Measurements from ENCODE around the gene DOK1. TPM values are rescaled to one million over a fixed set of nuclear protein-coding genes. Genes with fewer than 3 reads are reported as not detected.

Gene DOK1
- total RNA-seq, 3 donors from 2014 or later = 16.5 to 18.9 (median 18.5) TPM

DNA sequence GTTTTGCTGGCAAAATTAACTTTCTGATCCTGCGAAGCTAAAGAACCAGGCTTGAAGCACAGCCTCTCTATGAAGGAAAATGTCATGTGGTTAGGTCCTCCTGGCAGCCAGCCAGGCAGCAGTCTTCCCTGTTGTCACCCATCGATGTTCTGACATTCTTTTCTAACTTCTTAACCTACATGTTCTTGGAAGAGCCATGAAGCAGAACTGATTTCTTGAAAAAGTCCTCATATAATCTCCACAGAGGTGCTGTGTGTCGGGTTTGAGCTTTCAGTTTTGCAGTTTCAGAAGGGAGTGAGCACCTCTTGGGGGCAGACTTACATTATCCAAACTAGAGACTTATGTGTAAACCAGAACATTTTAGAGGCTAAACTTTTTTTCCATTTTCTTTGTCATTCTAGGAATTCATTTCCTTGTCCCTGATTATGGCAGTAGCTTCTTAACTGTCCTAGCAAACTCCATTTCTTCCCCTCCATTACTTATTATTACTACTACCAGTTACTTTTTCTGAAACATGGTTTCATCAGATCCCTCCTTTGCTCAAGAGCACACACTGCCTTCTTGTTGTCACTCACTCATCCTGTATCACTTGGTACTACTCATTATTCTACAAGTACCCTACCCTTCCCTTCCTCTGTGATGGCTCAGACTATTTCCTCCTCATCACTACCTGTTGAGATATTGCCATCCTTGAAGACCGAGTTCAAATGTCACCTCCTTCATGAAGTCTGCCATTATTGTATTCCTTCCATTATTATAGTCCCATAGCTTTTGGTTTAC is 31.1 kb downstream of the DOK1 start:
- Histone ChIP-seq H3K4me3 (no peak overlapping the region), H3K9me3 (no peaks in the 10 kb centered on the region), H3K36me3 (ENCODE audit: low read depth) (no peaks in the 10 kb centered on the region), H3K4me1 (ENCODE audit: low read depth) (no peaks in the 10 kb centered on the region)
- TF ChIP-seq CTCF (IDR thresholded peaks at IDR 0.05) = no peak
- DNase-seq (peak in 1 of 3 donors; percentile 29), ATAC-seq (no peak)
- intact Hi-C loops (cut with DNase I, micrococcal nuclease) = loop anchor here in 1 of 2 donors (5.0 kb wide), 1 partner anchor 103 kb away; the partner anchor contains the start of genes CCDC142 and TTC31

DNA sequence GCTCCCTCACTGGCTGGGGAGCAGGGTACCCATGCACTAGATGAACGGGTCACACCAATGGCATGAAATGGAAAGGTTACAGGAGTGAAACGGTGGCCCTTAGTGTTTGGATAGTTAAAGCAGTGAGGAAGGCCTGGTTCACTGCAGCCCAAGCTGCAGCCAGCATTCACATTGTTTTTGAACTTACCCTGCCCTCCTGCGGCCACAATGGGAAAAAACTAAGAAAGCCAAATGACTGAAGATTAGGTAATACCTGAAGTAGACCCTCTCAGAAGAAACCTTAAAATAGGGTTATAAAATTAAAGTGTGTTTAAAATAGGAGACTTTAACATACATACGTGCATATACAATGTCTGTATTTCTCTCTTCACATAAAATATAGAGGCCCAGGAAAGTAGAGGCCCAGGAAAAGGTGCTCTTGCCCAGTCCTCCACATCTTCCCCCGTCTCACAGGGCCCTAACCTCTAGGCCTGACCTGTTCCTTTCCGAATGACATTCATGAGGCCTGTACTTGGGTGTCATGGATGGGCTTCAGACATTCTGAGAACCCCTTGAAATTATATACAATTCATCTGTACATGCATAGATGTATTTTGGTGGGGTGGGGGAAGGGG is 33.3 kb downstream of the DOK1 start:
- no peaks in the 10 kb centered on the region for H3K36me3 ChIP-seq (ENCODE audit: low read depth)
- intact Hi-C loops (cut with DNase I, micrococcal nuclease) = loop anchor here (1.0 to 5.0 kb wide), 2 partner anchors 104 to 105 kb away; partner anchors contain the start of genes TTC31 (in 2 of the 2) and CCDC142 (in 1 of the 2)
- H3K9me3 ChIP-seq = no peaks in the 10 kb centered on the region
- ATAC-seq (peak; percentile 88), DNase-seq (peak in 2 of 3 donors; percentile 59 to 77)
- H3K4me1 ChIP-seq (ENCODE audit: low read depth) = no peaks in the 10 kb centered on the region
- no peak for TF ChIP-seq CTCF (IDR thresholded peaks at IDR 0.05)
- no peak overlapping the region for H3K4me3 ChIP-seq

- DNase-seq (no peak), ATAC-seq (no peak)
- H3K9me3 ChIP-seq = no peaks in the 10 kb centered on the region
- no peaks in the 10 kb centered on the region for H3K4me1 ChIP-seq (ENCODE audit: low read depth)
- no peak for TF ChIP-seq CTCF (IDR thresholded peaks at IDR 0.05)
- H3K36me3 ChIP-seq (ENCODE audit: low read depth) = no peaks in the 10 kb centered on the region
- intact Hi-C loops (cut with DNase I, micrococcal nuclease) = loop anchor here in 1 of 2 donors (5.0 kb wide), 1 partner anchor 106 kb away; the partner anchor contains the start of genes CCDC142 and TTC31
- no peak overlapping the region for H3K4me3 ChIP-seq
These were observed 34.1 kb downstream of the DOK1 start for GRCh38 chr2:74588664-74589063.

DNA sequence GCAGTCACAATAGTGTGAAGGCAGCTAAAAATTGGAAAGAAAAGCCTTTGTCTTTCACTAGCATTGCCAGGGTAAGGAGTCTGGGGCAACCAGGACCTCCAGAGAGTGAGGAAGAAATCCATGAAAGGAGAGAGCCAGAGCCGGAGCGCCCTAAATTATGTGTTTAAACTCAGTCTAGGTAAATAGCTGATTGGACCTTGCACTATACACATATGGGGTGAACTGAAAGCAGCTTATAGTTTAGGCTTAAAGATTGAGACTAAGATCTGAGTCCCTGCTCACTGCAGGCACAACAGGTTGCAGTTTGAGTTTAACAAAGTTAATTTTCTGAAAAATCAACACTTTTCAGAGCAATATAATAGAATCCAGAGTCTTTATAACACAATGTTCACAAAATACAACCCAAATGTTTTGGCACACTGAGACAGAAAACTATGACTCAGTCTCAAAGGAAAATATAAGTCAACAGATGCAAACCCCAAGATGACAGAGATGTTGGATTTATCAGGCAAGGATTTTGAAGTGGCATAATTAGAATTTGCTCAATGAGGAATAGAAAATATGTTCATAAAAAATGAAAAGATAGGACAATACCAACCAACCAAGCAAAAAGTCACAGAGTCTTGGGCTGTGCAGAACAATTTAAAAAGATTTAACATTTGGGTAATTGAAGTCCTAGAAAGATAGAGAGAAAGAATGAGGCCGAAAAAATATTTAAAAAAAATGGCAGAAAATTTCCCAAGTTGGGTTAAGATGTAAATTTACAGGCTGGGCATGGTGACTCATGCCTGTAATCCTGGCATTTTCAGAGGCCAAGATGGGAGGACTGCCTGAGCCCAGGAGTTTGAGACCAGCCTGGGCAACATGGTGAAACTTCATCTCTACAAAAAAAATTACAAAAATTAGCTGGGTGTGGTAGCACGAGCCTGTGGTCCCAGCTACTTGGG is 39.6 kb downstream of the DOK1 start:
- ATAC-seq = peak; percentile 27
- H3K9me3 ChIP-seq = no peaks in the 10 kb centered on the region
- no peaks in the 10 kb centered on the region for H3K4me1 ChIP-seq (ENCODE audit: low read depth)
- DNase-seq = no peak
- intact Hi-C loops (cut with DNase I, micrococcal nuclease) = no loop called here
- TF ChIP-seq CTCF (IDR thresholded peaks at IDR 0.05) = no peak
- no peaks in the 10 kb centered on the region for H3K36me3 ChIP-seq (ENCODE audit: low read depth)
- H3K4me3 ChIP-seq = no peak overlapping the region

GRCh38 chr2:74596584-74596983 is 42.1 kb downstream of the DOK1 start:
- Histone ChIP-seq H3K36me3 (ENCODE audit: low read depth) (no peaks in the 10 kb centered on the region), H3K9me3 (no peaks in the 10 kb centered on the region), H3K4me1 (ENCODE audit: low read depth) (no peaks in the 10 kb centered on the region), H3K4me3 (no peak overlapping the region)
- ATAC-seq (no peak), DNase-seq (no peak)
- intact Hi-C loops (cut with DNase I, micrococcal nuclease) = no loop called here
- no peak for TF ChIP-seq CTCF (IDR thresholded peaks at IDR 0.05)

All from mucosa of descending colon (tissue), 3 donors.